Effector memory CD4-positive, alpha-beta T cell (primary cell): Measurements from ENCODE around the gene KRTAP12-1.
"Not testable (repeated sequence)": the region's sequence is repeated elsewhere in the genome, so short reads cannot be mapped to it uniquely, and the experiment has no call there.

ENCODE experiments used
- DNase-seq, 3 donors: peaks; one replicate each; pipeline ENCODE4 v3.0.0-alpha.2; 2020
- H3K27ac ChIP-seq: 2 replicates; pipeline ENCODE4 v1.7.0; 2013; ENCODE audit warnings: mild to moderate bottlenecking, low read length, moderate library complexity; ENCODE audit not compliant: insufficient read depth, poor library complexity, severe bottlenecking
- H3K27me3 ChIP-seq: replicated peaks from 2 replicates; pipeline ENCODE4 v1.7.0; 2013; ENCODE audit warnings: mild to moderate bottlenecking, low read length; ENCODE audit not compliant: insufficient read depth, control insufficient read depth, poor library complexity, severe bottlenecking
- H3K36me3 ChIP-seq: 2 replicates; pipeline ENCODE4 v1.7.0; 2013; ENCODE audit warnings: mild to moderate bottlenecking, low read length, moderate library complexity; ENCODE audit not compliant: control insufficient read depth, insufficient read depth
- H3K4me1 ChIP-seq: 2 replicates; pipeline ENCODE4 v1.7.0; 2013; ENCODE audit warnings: low read length, mild to moderate bottlenecking; ENCODE audit not compliant: control insufficient read depth, insufficient read depth, poor library complexity, severe bottlenecking
- H3K4me3 ChIP-seq: 2 replicates; pipeline ENCODE4 v1.7.0; 2013; ENCODE audit warnings: low read length, low read depth, mild to moderate bottlenecking; ENCODE audit not compliant: insufficient read depth, poor library complexity, severe bottlenecking
- H3K9me3 ChIP-seq: 2 replicates; pipeline ENCODE4 v1.7.0; 2013; ENCODE audit warnings: mild to moderate bottlenecking, low read length, moderate library complexity; ENCODE audit not compliant: control insufficient read depth

The KRTAP12-1 gene

DNA sequence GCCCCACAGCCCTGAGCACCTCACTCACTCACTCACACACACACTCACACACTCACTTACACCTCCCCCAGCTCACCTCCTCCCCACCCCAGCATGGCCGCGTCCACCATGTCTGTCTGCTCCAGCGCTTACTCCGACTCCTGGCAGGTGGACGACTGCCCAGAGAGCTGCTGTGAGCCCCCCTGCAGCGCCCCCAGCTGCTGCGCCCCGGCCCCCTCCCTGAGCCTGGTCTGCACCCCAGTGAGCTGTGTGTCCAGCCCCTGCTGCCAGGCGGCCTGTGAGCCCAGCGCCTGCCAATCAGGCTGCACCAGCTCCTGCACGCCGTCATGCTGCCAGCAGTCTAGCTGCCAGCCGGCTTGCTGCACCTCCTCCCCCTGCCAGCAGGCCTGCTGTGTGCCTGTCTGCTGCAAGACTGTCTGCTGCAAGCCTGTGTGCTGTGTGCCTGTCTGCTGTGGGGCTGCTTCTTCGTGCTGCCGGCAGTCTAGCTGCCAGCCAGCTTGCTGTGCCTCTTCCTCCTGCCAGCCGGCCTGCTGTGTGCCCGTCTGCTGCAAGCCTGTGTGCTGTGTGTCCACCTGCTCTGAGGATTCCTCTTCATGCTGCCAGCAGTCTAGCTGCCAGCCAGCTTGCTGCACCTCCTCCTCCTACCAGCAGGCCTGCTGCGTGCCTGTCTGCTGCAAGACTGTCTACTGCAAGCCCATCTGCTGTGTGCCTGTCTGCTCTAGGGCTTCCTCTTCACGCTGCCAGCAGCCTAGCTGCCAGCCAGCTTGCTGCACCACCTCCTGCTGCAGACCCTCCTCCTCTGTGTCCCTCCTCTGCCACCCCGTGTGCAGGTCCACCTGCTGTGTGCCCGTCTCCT is 35.4 kb downstream of the KRTAP12-1 start, which contains the start of gene KRTAP10-11:
Gene KRTAP10-11, plus strand, starts transcription at position 49 of the 856 bp plus-strand sequence. Its CDS starts 45 bp downstream, at position 94.
- DNase-seq, H3K4me1 ChIP-seq, H3K36me3 ChIP-seq, H3K27ac ChIP-seq, H3K4me3 ChIP-seq, H3K27me3 ChIP-seq, H3K9me3 ChIP-seq: not testable (repeated sequence)

GRCh38 chr21:44644878-44645277 is 37.1 kb downstream of the KRTAP12-1 start:
- Histone ChIP-seq H3K4me3 (no peak overlapping the region), H3K27ac (no peak overlapping the region), H3K27me3 (no peaks in the 10 kb centered on the region), H3K36me3 (no peaks in the 10 kb centered on the region), H3K9me3 (no peaks in the 10 kb centered on the region), H3K4me1 (no peaks in the 10 kb centered on the region)
- no peak for DNase-seq

GRCh38 chr21:44643741-44644310 is 38.1 kb downstream of the KRTAP12-1 start:
- H3K4me1 ChIP-seq: no peaks in the 10 kb centered on the region
- H3K36me3 ChIP-seq: no peaks in the 10 kb centered on the region
- H3K27me3 ChIP-seq: no peaks in the 10 kb centered on the region
- H3K9me3 ChIP-seq: no peaks in the 10 kb centered on the region
- no peak for DNase-seq
- no peak overlapping the region for H3K27ac ChIP-seq
- no peak overlapping the region for H3K4me3 ChIP-seq

DNA sequence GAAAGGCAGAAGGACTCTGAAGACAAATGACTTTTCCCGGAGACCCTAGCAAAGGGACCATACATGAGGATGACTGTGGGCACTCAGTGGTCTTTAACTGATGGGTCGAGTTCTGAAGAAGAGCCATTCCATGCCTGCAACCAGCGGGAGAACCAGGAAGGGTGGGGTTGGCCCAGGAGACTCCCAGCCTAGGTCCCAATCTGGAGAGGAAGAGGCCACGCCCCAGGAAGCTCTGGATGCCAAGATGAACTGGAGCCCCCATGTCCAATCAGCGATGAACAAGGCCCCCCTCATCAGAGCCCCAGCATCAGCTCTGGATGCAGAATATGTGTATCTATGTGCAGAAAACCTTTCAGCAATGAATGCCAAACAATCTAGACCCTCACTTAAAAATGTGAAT is 41.2 kb downstream of the KRTAP12-1 start:
- H3K36me3 ChIP-seq: no peaks in the 10 kb centered on the region
- H3K9me3 ChIP-seq: no peaks in the 10 kb centered on the region
- H3K4me1 ChIP-seq: no peaks in the 10 kb centered on the region
- DNase-seq: no peak
- H3K4me3 ChIP-seq: no peak overlapping the region
- no peaks in the 10 kb centered on the region for H3K27me3 ChIP-seq
- no peak overlapping the region for H3K27ac ChIP-seq

DNA sequence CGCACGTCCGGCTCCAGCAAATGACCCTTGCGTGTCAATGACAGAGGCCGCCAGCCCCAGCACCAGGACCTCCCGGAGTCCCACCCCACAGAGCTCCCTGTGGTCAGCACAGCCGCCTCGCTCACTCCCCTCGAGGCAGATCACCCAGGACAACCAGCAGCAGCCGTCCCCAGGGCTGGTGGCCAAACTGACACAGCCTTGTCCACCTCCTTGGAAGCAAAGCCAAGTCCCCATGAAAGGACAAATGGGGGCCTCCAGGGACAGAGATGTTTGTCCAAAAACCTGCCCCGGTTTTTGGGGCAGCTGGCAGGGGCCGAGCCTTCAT is 42.7 kb downstream of the KRTAP12-1 start:
- no peaks in the 10 kb centered on the region for H3K36me3 ChIP-seq
- H3K4me1 ChIP-seq: no peaks in the 10 kb centered on the region
- H3K27ac ChIP-seq: no peak overlapping the region
- no peak overlapping the region for H3K4me3 ChIP-seq
- no peaks in the 10 kb centered on the region for H3K27me3 ChIP-seq
- DNase-seq: no peak
- no peaks in the 10 kb centered on the region for H3K9me3 ChIP-seq

DNA sequence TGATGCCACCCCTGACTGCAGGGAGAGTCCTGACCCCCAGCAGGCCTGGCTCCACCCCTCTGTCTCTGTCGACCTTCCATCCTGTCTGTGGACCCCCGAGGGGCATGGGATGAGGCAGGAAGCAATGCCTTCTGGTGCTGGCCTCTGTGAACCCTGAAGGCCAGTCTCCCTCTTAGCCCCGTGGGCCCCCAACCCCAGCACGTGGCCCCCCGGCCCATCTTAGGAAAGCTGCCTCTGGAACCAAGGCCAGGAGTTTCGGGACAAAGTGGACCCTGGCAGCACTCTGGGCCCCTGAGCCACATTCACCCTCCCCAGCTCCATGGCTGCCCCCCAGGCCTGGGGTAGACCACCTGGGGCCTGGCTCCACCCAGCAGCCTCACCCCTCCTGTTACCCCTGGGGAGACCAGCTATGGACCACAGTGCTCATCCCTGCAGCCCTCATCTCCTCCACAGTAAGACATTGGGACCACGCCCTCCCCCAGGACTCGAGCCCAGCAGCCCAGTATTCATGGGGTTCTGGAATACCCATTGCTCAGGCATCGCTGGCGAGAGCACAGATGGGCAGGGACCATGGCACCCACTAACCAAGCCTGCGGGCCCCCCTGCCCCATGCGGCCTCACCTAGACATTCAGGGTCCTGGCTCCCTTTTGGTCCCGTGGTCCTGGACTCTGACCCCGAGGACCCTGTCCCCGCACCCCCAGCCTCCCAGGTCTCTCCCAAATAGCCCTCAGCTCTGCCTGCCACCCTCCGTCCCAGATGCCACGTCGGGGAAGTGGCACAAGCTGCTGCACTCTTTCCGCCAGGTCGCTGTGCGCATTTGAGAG is 43.2 kb downstream of the KRTAP12-1 start:
- not testable (repeated sequence) for DNase-seq, H3K36me3 ChIP-seq, H3K27ac ChIP-seq, H3K4me1 ChIP-seq, H3K9me3 ChIP-seq, H3K27me3 ChIP-seq, H3K4me3 ChIP-seq

DNA sequence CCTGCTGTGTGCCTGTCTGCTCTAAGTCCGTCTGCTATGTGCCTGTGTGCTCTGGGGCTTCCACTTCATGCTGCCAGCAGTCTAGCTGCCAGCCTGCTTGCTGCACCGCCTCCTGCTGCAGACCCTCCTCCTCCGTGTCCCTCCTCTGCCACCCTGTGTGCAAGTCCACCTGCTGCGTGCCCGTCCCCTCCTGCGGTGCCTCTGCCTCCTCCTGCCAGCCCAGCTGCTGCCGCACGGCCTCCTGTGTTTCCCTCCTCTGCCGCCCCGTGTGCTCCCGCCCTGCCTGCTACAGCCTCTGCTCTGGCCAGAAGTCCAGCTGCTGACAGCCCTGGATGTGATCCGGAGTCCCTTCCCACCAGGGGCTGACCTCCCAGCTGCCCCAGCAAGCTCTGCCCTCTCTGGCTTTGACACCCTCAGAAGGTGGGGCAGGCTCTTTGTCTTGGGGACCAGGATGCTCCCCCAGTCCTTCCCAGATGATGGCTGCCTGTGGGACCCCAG is 44.1 kb downstream of the KRTAP12-1 start:
- not testable (repeated sequence) for H3K27me3 ChIP-seq, H3K9me3 ChIP-seq, H3K36me3 ChIP-seq, H3K4me3 ChIP-seq, DNase-seq, H3K27ac ChIP-seq, H3K4me1 ChIP-seq

DNA sequence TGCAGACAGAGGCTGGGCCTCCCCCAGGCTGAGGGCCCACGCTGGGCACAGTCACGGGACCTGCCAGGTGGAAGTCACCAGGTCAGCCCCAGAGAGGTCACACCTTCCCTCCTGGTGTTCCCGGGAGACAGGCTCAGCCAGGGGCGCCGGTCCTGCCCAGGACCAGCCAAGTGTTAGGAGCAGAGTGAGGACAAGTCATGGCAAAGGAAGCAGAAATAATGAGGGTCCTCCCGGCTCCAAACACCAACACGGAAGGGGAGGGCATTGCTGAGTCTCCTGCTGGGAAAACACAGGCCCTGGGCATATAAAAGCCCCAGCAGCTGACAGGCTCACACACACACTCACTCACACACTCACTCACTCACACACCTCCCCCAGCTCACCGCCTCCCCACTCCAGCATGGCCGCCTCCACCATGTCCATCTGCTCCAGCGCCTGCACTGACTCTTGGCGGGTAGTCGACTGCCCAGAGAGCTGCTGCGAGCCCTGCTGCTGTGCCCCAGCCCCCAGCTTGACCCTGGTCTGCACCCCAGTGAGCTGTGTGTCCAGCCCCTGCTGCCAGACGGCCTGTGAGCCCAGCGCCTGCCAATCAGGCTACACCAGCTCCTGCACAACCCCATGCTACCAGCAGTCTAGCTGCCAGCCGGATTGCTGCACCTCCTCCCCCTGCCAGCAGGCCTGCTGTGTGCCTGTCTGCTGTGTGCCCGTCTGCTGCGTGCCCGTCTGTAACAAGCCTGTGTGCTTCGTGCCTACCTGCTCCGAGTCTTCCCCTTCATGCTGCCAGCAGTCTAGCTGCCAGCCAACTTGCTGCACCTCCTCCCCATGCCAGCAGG is 44.7 kb downstream of the KRTAP12-1 start, which contains the start of gene KRTAP10-10:
Gene KRTAP10-10, plus strand, starts transcription at position 339 of the 833 bp plus-strand sequence. Its CDS starts 62 bp downstream, at position 401.
- Histone ChIP-seq H3K9me3 (no peaks in the 10 kb centered on the region), H3K4me1 (no peaks in the 10 kb centered on the region), H3K36me3 (no peaks in the 10 kb centered on the region), H3K4me3 (no peak within 1 kb of the TSS), H3K27ac (no peak within 1 kb of the TSS), H3K27me3 (no peaks in the 10 kb centered on the region)
- DNase-seq: no peak

DNA sequence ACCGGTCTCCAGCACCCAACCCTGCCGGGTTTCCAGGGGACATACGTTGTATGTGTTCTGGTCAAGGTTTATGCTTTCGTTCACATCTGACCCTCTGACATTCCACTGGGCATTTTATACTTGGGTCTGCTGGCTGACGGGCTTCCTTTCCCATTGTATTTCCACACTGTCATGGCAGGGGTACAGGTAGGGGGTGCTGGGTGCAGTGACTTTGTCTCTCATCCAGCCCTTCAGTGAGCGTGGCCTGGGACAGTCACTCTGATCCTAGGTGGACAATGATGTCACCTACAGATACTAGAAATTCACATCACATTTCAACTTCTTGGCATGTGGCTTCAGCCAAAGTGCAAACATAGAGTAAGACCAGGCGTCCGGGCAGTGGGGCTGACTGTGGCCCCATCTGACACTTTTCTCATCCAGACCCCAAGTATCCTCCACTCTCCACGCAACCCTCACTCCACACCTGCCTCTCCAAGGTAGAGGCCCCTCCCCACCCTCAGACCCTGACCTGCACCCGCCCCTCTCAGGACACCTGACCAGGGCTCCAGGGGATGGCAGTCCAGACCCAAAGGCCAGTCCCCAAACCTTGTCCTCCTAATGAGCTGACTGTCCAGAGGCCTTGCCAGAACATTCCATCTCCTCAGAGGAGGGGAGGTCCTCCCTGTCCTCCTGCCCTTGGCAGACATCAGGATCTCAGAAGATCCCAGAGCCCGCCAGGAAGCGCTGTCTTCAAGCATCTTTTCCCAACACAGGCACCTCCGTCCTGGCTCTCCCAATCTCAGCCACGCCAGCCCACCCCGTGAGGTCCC is 45.5 kb downstream of the KRTAP12-1 start:
- no peak overlapping the region for H3K4me3 ChIP-seq
- no peaks in the 10 kb centered on the region for H3K36me3 ChIP-seq
- DNase-seq: no peak
- peaks cover 4% of the 10 kb centered on the region for H3K9me3 ChIP-seq
- H3K27ac ChIP-seq: no peak overlapping the region
- H3K27me3 ChIP-seq: no peaks in the 10 kb centered on the region
- no peaks in the 10 kb centered on the region for H3K4me1 ChIP-seq
